A673 (cell line): Measurements from ENCODE around the gene GLDC. TPM values are rescaled to one million over a fixed set of nuclear protein-coding genes. Genes with fewer than 3 reads are reported as not detected.

Experiments used
- BruUV-seq: library from RNA; stranded (reverse); fragments of 400-500 nt; replicated peaks from 2 replicates; lab custom pipeline; 2021; lab: Mats Ljungman, UMichigan
- CTCF ChIA-PET: fragments of 300-600 bp; sonication (Branson Sonifier 250); formaldehyde crosslinking; loops from one replicate; lab custom pipeline; 2022; ENCODE audit warnings: antibody characterized with exemption; lab: Charles Lee
- POLR2A ChIA-PET: fragments of 300-600 bp; sonication (Branson Sonifier 250); formaldehyde crosslinking; loops from one replicate; lab custom pipeline; 2022; ENCODE audit warnings: antibody characterized with exemption; ENCODE audit not compliant: low non-redundant PET; lab: Charles Lee
- DNase-seq: peaks from one replicate; pipeline ENCODE4 v3.0.0-alpha.2; 2015; ENCODE audit warnings: low spot score
- H3K27ac ChIP-seq: fragments of 200-600 bp; sonication (generic); 2 replicates; pipeline ENCODE4 v1.5.1; 2016; ENCODE audit warnings: mixed run types, low read depth, mild to moderate bottlenecking, mixed read lengths, antibody characterized with exemption, low read length; ENCODE audit not compliant: poor library complexity, severe bottlenecking
- H3K27me3 ChIP-seq: fragments of 200-600 bp; sonication (generic); replicated peaks from 2 replicates; pipeline ENCODE4 v1.6.1; 2017; ENCODE audit warnings: mixed run types, low read depth, mild to moderate bottlenecking, mixed read lengths, antibody characterized with exemption, low read length; ENCODE audit not compliant: insufficient read depth, poor library complexity
- H3K36me3 ChIP-seq: fragments of 200-600 bp; sonication (generic); 2 replicates; pipeline ENCODE4 v1.6.1; 2016; ENCODE audit warnings: mixed run types, mild to moderate bottlenecking, mixed read lengths, antibody characterized with exemption, low read length; ENCODE audit not compliant: insufficient read depth, poor library complexity, severe bottlenecking
- H3K4me1 ChIP-seq: fragments of 200-600 bp; sonication (generic); 2 replicates; pipeline ENCODE4 v1.6.1; 2017; ENCODE audit warnings: mixed run types, mild to moderate bottlenecking, mixed read lengths, antibody characterized with exemption, low read length; ENCODE audit not compliant: insufficient read depth, poor library complexity, severe bottlenecking
- H3K4me3 ChIP-seq: fragments of 200-600 bp; sonication (generic); 2 replicates; pipeline ENCODE4 v1.5.1; 2016; ENCODE audit warnings: low read depth, mixed run types, mild to moderate bottlenecking, mixed read lengths, low read length; ENCODE audit not compliant: poor library complexity, severe bottlenecking
- H3K9me3 ChIP-seq: fragments of 200-600 bp; sonication (generic); 2 replicates; pipeline ENCODE4 v1.6.1; 2016; ENCODE audit warnings: mixed run types, low read depth, mild to moderate bottlenecking, mixed read lengths, antibody characterized with exemption, low read length; ENCODE audit not compliant: poor library complexity, severe bottlenecking
- EZH2 ChIP-seq: fragments of 200-600 bp; sonication (generic); IDR thresholded peaks from 2 replicates; pipeline ENCODE4 v1.6.1; 2017; ENCODE audit warnings: borderline replicate concordance, low read depth, mild to moderate bottlenecking, mixed read lengths, antibody characterized with exemption, low read length; ENCODE audit not compliant: poor library complexity, severe bottlenecking
- intact Hi-C: fragments of 100-400 bp; cut with micrococcal nuclease; formaldehyde crosslinking; loops from one replicate; pipeline ENCODE4 v1.10.0; 2022; ENCODE audit not compliant: unreplicated experiment
- total RNA-seq: library from RNA; stranded (reverse); gene quantifications from 2 replicates; pipeline ENCODE4 v1.2.3, GENCODE V29; 2021
- TF ChIP-seq, protein P1 (sequence below): fragments of 300-800, 200-600 bp; sonication (generic); conservative IDR thresholded peaks from 2 replicates; pipeline ENCODE4 v1.5.1; 2017; ENCODE audit warnings: low read depth, mild to moderate bottlenecking, antibody characterized with exemption, low read length, moderate library complexity, mixed read lengths

GLDC gene
- total RNA-seq, 1 experiment from 2014 or later = 0.32 TPM

DNA sequence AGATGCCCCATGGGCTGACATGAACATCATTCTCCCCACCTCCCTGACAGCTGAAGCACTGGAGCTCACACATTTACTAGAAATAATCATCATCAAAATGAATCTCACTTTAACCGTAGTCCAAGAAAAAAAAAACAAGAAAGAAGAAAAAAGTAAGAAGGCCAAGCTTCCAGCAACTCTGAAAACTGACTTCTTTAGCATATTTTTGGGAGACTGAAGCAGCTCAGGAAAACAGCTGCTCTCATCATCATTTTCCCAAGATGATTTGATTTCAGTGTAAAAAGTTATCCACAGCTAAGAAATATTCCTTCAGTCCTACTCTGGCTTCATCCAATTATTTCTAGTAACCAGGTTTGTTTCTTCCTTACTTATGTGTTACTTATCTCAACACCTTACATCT, 91.7 kb downstream of the GLDC start:
- no peaks in the 10 kb centered on the region for H3K27me3 ChIP-seq
- intact Hi-C loops = no loop called here
- ChIA-PET CTCF (no interaction called here), POLR2A (no interaction called here)
- BruUV-seq = no TSS peak
- no peaks in the 10 kb centered on the region for H3K36me3 ChIP-seq
- no peaks in the 10 kb centered on the region for H3K9me3 ChIP-seq
- DNase-seq = no peak
- H3K4me1 ChIP-seq = no peaks in the 10 kb centered on the region
- no peak for TF ChIP-seq EZH2
- TF ChIP-seq, protein P1, sequence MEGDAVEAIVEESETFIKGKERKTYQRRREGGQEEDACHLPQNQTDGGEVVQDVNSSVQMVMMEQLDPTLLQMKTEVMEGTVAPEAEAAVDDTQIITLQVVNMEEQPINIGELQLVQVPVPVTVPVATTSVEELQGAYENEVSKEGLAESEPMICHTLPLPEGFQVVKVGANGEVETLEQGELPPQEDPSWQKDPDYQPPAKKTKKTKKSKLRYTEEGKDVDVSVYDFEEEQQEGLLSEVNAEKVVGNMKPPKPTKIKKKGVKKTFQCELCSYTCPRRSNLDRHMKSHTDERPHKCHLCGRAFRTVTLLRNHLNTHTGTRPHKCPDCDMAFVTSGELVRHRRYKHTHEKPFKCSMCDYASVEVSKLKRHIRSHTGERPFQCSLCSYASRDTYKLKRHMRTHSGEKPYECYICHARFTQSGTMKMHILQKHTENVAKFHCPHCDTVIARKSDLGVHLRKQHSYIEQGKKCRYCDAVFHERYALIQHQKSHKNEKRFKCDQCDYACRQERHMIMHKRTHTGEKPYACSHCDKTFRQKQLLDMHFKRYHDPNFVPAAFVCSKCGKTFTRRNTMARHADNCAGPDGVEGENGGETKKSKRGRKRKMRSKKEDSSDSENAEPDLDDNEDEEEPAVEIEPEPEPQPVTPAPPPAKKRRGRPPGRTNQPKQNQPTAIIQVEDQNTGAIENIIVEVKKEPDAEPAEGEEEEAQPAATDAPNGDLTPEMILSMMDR = no peak
- no peak overlapping the region for H3K27ac ChIP-seq
- H3K4me3 ChIP-seq = no peak overlapping the region

DNA sequence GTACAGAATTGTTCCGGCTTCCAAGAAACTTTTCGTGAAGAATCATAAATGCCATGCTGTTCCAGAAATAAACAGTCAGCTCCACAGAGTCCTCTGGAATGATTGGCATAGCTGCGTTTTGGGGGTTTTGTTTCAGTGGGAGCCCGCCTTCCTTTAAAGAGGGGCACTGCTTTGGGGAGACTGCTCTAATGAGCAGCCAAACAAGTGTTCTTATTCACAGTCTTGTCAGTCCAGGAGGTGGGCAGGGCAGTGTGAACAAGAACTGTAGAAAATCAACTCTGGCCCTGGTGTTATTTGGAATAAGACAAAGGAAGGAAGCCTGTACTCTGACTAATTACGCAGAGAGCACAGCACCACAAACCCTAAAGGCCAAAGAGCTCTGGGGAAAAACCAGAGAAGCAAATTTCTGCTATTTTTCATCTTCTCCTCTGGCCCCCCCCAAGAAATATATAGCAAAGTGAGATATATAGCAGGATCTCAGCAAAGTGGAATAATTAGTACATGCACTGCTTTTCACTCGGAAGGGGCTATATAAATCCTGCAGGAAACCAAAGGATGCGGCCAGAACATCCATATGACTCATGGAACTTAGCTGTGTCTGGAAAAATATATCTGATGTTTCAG, 92.9 kb downstream of the GLDC start:
- no peaks in the 10 kb centered on the region for H3K27me3 ChIP-seq
- no peak overlapping the region for H3K4me3 ChIP-seq
- ChIA-PET CTCF (no interaction called here), POLR2A (interaction anchor here (0.7 kb wide), 1 partner anchor 12 kb away, joined by 3 read pairs; no protein-coding TSS in a partner anchor)
- H3K4me1 ChIP-seq = no peaks in the 10 kb centered on the region
- no peak overlapping the region for H3K27ac ChIP-seq
- intact Hi-C loops = no loop called here
- no TSS peak for BruUV-seq
- no peaks in the 10 kb centered on the region for H3K36me3 ChIP-seq
- no peak for TF ChIP-seq EZH2
- TF ChIP-seq, protein P1 = no peak
- DNase-seq = no peak
- H3K9me3 ChIP-seq = no peaks in the 10 kb centered on the region

DNA sequence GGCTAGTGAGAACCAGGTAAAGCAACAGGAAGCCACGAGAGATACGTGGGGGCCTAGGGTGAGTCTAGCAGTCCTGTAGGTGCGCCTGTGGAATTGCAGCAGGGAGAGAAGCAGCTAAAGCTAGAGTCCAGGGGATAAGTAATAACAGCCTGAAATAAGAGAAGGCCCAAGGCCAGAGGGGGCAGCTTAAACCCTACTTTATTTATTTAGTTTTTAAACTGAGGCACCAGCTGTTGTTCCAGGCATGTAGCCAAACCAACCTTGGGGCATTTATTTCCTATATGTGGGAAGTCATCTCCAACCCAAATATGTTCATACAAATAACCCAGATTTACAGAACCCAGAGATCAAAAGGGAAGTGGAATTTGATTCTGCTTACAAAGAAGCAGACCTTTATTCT, 93.5 kb downstream of the GLDC start:
- no peak for DNase-seq
- POLR2A ChIA-PET = interaction anchor here (0.7 kb wide), 1 partner anchor 12 kb away, joined by 3 read pairs; no protein-coding TSS in a partner anchor
- Histone ChIP-seq H3K27ac (no peak overlapping the region), H3K4me1 (no peaks in the 10 kb centered on the region), H3K9me3 (no peaks in the 10 kb centered on the region), H3K36me3 (no peaks in the 10 kb centered on the region), H3K4me3 (no peak overlapping the region), H3K27me3 (no peaks in the 10 kb centered on the region)
- no TSS peak for BruUV-seq
- CTCF ChIA-PET = no interaction called here
- TF ChIP-seq EZH2 = no peak
- TF ChIP-seq, protein P1 = no peak
- intact Hi-C loops = no loop called here
